OCI-LY3 (cell line): ENCODE results near the gene RAE1.

Source experiments
- H2AFZ ChIP-seq: fragments of 200-600, 300-600 bp; shearing (Covaris generic); 2 replicates; pipeline ENCODE4 v1.6.0; 2014; ENCODE audit warnings: antibody characterized with exemption, low read depth, low read length
- H3K27ac ChIP-seq: fragments of 200-600, 300-600 bp; sonication (generic); 2 replicates; pipeline ENCODE4 v1.5.1; 2014; ENCODE audit warnings: mild to moderate bottlenecking, low read length, moderate library complexity, mixed read lengths
- H3K27me3 ChIP-seq: fragments of 200-600, 300-600 bp; sonication (generic); 2 replicates; pipeline ENCODE4 v1.6.1; 2014; ENCODE audit warnings: low read depth, low read length, mixed read lengths
- H3K36me3 ChIP-seq: fragments of 200-600, 300-600 bp; sonication (generic); replicated peaks from 2 replicates; pipeline ENCODE3; 2014; ENCODE audit warnings: low read depth, low read length, mixed read lengths
- H3K4me1 ChIP-seq: fragments of 300-600, 200-600 bp; sonication (generic); 2 replicates; pipeline ENCODE4 v1.6.1; 2014; ENCODE audit warnings: low read length, mixed read lengths
- H3K4me2 ChIP-seq: fragments of 200-600, 300-600 bp; sonication (generic); 2 replicates; pipeline ENCODE4 v1.6.1; 2014; ENCODE audit warnings: low read length, mixed read lengths
- H3K4me3 ChIP-seq: fragments of 300-600, 200-600 bp; sonication (generic); 2 replicates; pipeline ENCODE4 v1.5.1; 2014; ENCODE audit warnings: antibody characterized with exemption, mild to moderate bottlenecking, low read length, moderate library complexity
- H3K79me2 ChIP-seq: fragments of 300-600, 200-600 bp; shearing (Covaris generic); 2 replicates; pipeline ENCODE4 v1.6.1; 2014; ENCODE audit warnings: mild to moderate bottlenecking, low read length, mixed read lengths
- H3K9ac ChIP-seq: fragments of 300-600, 200-600 bp; shearing (Covaris generic); 2 replicates; pipeline ENCODE4 v1.6.0; 2014; ENCODE audit warnings: mild to moderate bottlenecking, low read length, moderate library complexity
- H3K9me3 ChIP-seq: fragments of 200-600, 300-600 bp; shearing (Covaris generic); 2 replicates; pipeline ENCODE4 v1.6.1; 2014; ENCODE audit warnings: low read length, mixed read lengths; ENCODE audit not compliant: insufficient read depth
- H4K20me1 ChIP-seq: fragments of 200-600, 300-600 bp; sonication (generic); 2 replicates; pipeline ENCODE4 v1.6.1; 2016; ENCODE audit warnings: low read length, mixed read lengths; ENCODE audit not compliant: insufficient read depth
- EZH2phosphoT487 ChIP-seq: fragments of 200-600 bp; shearing (Covaris generic); IDR thresholded peaks from 2 replicates; pipeline ENCODE4 v1.6.1; 2018; ENCODE audit warnings: antibody characterized with exemption, mixed run types, low read depth
- TF ChIP-seq, protein P1 (sequence below): fragments of 200-600, 300-600 bp; sonication (generic); IDR thresholded peaks from 2 replicates; pipeline ENCODE4 v1.5.1; 2014; ENCODE audit warnings: antibody characterized with exemption, low read length, low read depth

RAE1 gene

DNA sequence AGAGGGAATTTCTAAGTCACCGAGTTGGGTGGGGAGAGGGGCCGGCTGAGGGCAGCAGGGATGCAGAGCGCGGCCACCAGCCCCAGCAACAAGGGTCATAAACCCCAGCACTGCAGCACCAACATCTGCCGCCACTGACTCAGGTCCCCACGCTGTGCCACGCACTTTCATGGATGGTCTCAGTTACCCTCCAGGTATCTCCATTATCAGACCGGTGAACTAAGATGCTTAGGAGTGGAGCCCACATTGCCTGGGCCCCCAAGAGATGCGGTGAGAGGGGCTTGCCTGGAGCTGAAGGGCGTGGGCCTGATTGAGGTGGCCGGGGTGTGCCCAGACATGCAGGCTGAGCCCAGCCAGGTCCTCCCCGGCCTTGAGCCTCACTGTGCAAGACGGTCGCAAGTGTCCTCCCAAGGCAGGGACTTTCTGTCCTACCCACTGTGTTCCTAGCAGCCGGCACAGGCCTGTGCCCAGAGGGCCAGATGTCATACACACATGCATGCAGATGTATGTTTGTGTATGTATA, 59.4 kb downstream of the RAE1 start:
- TF ChIP-seq EZH2phosphoT487: no peak
- H3K9me3 ChIP-seq: no peaks in the 10 kb centered on the region
- H2AFZ ChIP-seq: no peak overlapping the region
- peaks cover 51% of the 10 kb centered on the region for H3K36me3 ChIP-seq
- H3K27ac ChIP-seq: no peak overlapping the region
- no peak overlapping the region for H3K4me3 ChIP-seq
- no peaks in the 10 kb centered on the region for H3K27me3 ChIP-seq
- no peaks in the 10 kb centered on the region for H3K4me1 ChIP-seq
- H3K4me2 ChIP-seq: no peak overlapping the region
- no peak overlapping the region for H3K9ac ChIP-seq
- H3K79me2 ChIP-seq: peaks cover 8% of the 10 kb centered on the region; the same call in 1 of the 2 replicates
- peaks cover 59% of the 10 kb centered on the region for H4K20me1 ChIP-seq

- Histone ChIP-seq H2AFZ (no peak overlapping the region), H3K79me2 (peaks cover 6% of the 10 kb centered on the region; the same call in 1 of the 2 replicates), H3K27ac (no peak overlapping the region), H3K4me3 (no peak overlapping the region), H3K27me3 (no peaks in the 10 kb centered on the region), H4K20me1 (peaks cover 55% of the 10 kb centered on the region), H3K36me3 (peaks cover 48% of the 10 kb centered on the region), H3K9ac (no peak overlapping the region), H3K9me3 (no peaks in the 10 kb centered on the region), H3K4me2 (no peak overlapping the region), H3K4me1 (no peaks in the 10 kb centered on the region)
- TF ChIP-seq EZH2phosphoT487: no peak
- TF ChIP-seq, protein P1, sequence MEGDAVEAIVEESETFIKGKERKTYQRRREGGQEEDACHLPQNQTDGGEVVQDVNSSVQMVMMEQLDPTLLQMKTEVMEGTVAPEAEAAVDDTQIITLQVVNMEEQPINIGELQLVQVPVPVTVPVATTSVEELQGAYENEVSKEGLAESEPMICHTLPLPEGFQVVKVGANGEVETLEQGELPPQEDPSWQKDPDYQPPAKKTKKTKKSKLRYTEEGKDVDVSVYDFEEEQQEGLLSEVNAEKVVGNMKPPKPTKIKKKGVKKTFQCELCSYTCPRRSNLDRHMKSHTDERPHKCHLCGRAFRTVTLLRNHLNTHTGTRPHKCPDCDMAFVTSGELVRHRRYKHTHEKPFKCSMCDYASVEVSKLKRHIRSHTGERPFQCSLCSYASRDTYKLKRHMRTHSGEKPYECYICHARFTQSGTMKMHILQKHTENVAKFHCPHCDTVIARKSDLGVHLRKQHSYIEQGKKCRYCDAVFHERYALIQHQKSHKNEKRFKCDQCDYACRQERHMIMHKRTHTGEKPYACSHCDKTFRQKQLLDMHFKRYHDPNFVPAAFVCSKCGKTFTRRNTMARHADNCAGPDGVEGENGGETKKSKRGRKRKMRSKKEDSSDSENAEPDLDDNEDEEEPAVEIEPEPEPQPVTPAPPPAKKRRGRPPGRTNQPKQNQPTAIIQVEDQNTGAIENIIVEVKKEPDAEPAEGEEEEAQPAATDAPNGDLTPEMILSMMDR: no peak
Measured at GRCh38 chr20:57410924-57411323, 59.9 kb downstream of the RAE1 start.

DNA sequence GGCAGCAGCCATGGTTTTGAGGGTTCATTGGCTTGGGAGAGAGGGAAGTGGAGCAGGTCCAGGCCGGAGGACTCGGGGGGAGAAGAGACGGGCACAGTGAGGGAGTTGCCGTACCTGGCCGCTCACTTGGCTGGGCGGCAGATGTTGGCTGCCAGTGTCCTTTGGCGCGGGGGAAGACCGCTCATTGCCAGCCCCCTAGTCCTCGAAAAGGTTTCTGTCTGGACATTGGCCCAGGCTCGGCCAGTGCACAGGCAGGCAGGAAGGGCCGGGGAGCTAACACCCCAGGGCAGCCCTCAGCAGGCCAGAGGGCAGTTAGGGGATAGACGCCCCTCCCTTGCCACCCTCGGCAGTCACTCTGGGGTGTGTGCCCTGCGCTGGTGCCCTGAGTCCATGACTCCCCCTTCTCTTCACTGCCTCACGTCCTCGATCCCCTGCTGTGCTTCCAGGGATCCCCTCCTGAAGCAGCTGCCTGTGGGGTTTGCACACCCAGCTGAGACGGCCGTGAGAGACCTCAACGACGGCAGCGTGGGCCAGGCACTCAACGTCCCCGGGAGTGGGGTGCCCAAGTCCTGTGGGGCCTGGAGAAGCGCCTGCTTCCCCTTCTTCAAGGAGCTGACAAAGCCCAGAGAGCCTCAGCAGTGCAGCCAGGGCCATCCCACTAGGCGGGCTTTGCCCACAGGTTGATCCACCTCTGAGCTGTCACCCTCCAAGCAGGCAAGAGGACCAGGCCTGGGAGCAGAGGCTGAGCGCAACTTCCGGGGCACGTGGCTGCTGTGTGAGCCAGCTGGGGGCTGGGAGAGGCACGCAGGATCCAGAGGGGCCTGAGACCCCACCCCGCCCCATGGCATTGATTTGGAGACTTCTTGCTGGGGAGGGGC, 60.6 kb downstream of the RAE1 start:
- H3K4me2 ChIP-seq: no peak overlapping the region
- no peak overlapping the region for H3K4me3 ChIP-seq
- H3K27me3 ChIP-seq: no peaks in the 10 kb centered on the region
- H3K27ac ChIP-seq: no peak overlapping the region
- H3K4me1 ChIP-seq: no peaks in the 10 kb centered on the region
- TF ChIP-seq, protein P1: no peak
- TF ChIP-seq EZH2phosphoT487: no peak
- H3K79me2 ChIP-seq: no peaks in the 10 kb centered on the region; the same call in 1 of the 2 replicates
- H3K9ac ChIP-seq: no peak overlapping the region
- no peak overlapping the region for H2AFZ ChIP-seq
- no peaks in the 10 kb centered on the region for H3K9me3 ChIP-seq
- H3K36me3 ChIP-seq: peaks cover 43% of the 10 kb centered on the region
- peaks cover 48% of the 10 kb centered on the region for H4K20me1 ChIP-seq

GRCh38 chr20:57412347-57413029, 61.4 kb downstream of the RAE1 start:
- TF ChIP-seq, protein P1: no peak
- no peak for TF ChIP-seq EZH2phosphoT487
- H3K27ac ChIP-seq: no peak overlapping the region

More at GRCh38 chr20:57412347-57413029, 61.4 kb downstream of the RAE1 start:
- H3K36me3 ChIP-seq: peaks cover 36% of the 10 kb centered on the region
- no peaks in the 10 kb centered on the region for H3K4me1 ChIP-seq
- H3K9me3 ChIP-seq: no peaks in the 10 kb centered on the region
- no peak overlapping the region for H2AFZ ChIP-seq
- H3K27me3 ChIP-seq: peaks cover 5% of the 10 kb centered on the region
- H3K4me2 ChIP-seq: no peak overlapping the region
- H4K20me1 ChIP-seq: peaks cover 40% of the 10 kb centered on the region
- no peak overlapping the region for H3K4me3 ChIP-seq
- H3K79me2 ChIP-seq: no peaks in the 10 kb centered on the region; the same call in 1 of the 2 replicates
- H3K9ac ChIP-seq: no peak overlapping the region
